Stimulated activated naive B cell treated with anti-CD40 and anti-IgM and Interleukin-4, amounts not matched to agents 10 μg/mL and 1 μg/mL and 100 μg/mL, for 72 hours (primary cell): Measurements from ENCODE around the gene AFDN.

ENCODE experiments used
- ATAC-seq, 2 donors: fragments of 150-1000 bp; cut with Tn5 transposase; replicated peaks; 2 replicates each; pipeline ENCODE4 v1.10.0; 2021; ENCODE audit warnings: moderate library complexity in 1 of 2
- DNase-seq: peaks from one replicate; pipeline ENCODE4 v3.0.0; 2021
- H3K27ac Mint-ChIP-seq: one replicate; pipeline ENCODE4 v1.8.0; 2022; ENCODE audit warnings: mild to moderate bottlenecking, mixed read lengths
- H3K27me3 Mint-ChIP-seq, 2 donors: one replicate each; pipeline ENCODE4 v1.8.0; 2022; ENCODE audit warnings: mixed read lengths in 2 of 2
- H3K36me3 Mint-ChIP-seq, 2 donors: one replicate each; pipeline ENCODE4 v1.8.0; 2022; ENCODE audit warnings: mixed read lengths in 2 of 2, mild to moderate bottlenecking in 1 of 2
- H3K4me1 Mint-ChIP-seq, 2 donors: one replicate each; pipeline ENCODE4 v1.8.0; 2022; ENCODE audit warnings: mixed read lengths in 2 of 2, mild to moderate bottlenecking in 1 of 2
- H3K4me3 Mint-ChIP-seq, 2 donors: one replicate each; pipeline ENCODE4 v1.8.0; 2022; ENCODE audit warnings: mild to moderate bottlenecking in 2 of 2, mixed read lengths in 2 of 2, moderate library complexity in 1 of 2
- H3K9me3 Mint-ChIP-seq, 2 donors: one replicate each; pipeline ENCODE4 v1.8.0; 2022; ENCODE audit warnings: mixed read lengths in 2 of 2, mild to moderate bottlenecking in 1 of 2

AFDN gene

GRCh38 chr6:167953551-167953950, 126.8 kb downstream of the AFDN start:
- H3K27me3 Mint-ChIP-seq: peaks cover 0 to 8% of the 10 kb centered on the region in 2 donors
- DNase-seq: no peak
- H3K4me1 Mint-ChIP-seq: peaks cover 0 to 1% of the 10 kb centered on the region in 2 donors
- peaks cover 12 to 20% of the 10 kb centered on the region in 2 donors for H3K36me3 Mint-ChIP-seq
- no peak for ATAC-seq
- no peaks in the 10 kb centered on the region for H3K9me3 Mint-ChIP-seq
- no peak overlapping the region for H3K27ac Mint-ChIP-seq
- no peak overlapping the region for H3K4me3 Mint-ChIP-seq

GRCh38 chr6:167954151-167954550, 127.4 kb downstream of the AFDN start:
- Mint-ChIP-seq H3K27me3 (peaks cover 0 to 8% of the 10 kb centered on the region in 2 donors), H3K27ac (no peak overlapping the region), H3K9me3 (no peaks in the 10 kb centered on the region), H3K4me1 (peaks cover 0 to 1% of the 10 kb centered on the region in 2 donors), H3K36me3 (peaks cover 8 to 17% of the 10 kb centered on the region in 2 donors), H3K4me3 (no peak overlapping the region)
- ATAC-seq (no peak), DNase-seq (no peak)

GRCh38 chr6:167956491-167956890, 129.8 kb downstream of the AFDN start:
- no peak for DNase-seq
- H3K27ac Mint-ChIP-seq: no peak overlapping the region
- no peak for ATAC-seq
- H3K27me3 Mint-ChIP-seq: peaks cover 0 to 8% of the 10 kb centered on the region in 2 donors
- no peak overlapping the region for H3K4me3 Mint-ChIP-seq
- H3K9me3 Mint-ChIP-seq: no peaks in the 10 kb centered on the region
- H3K36me3 Mint-ChIP-seq: peaks cover 0 to 15% of the 10 kb centered on the region in 2 donors
- H3K4me1 Mint-ChIP-seq: peaks cover 0 to 1% of the 10 kb centered on the region in 2 donors

GRCh38 chr6:167956983-167957492, 130.3 kb downstream of the AFDN start:
- peaks cover 0 to 1% of the 10 kb centered on the region in 2 donors for H3K4me1 Mint-ChIP-seq
- H3K27ac Mint-ChIP-seq: no peak overlapping the region
- no peak overlapping the region for H3K4me3 Mint-ChIP-seq
- peaks cover 0 to 13% of the 10 kb centered on the region in 2 donors for H3K36me3 Mint-ChIP-seq
- DNase-seq: no peak
- no peaks in the 10 kb centered on the region for H3K9me3 Mint-ChIP-seq
- peaks cover 0 to 8% of the 10 kb centered on the region in 2 donors for H3K27me3 Mint-ChIP-seq
- ATAC-seq: no peak

- Mint-ChIP-seq H3K9me3 (no peaks in the 10 kb centered on the region), H3K27me3 (peaks cover 0 to 8% of the 10 kb centered on the region in 2 donors), H3K36me3 (peaks cover 0 to 13% of the 10 kb centered on the region in 2 donors), H3K27ac (no peak overlapping the region), H3K4me3 (no peak overlapping the region), H3K4me1 (peaks cover 0 to 1% of the 10 kb centered on the region in 2 donors)
- ATAC-seq: no peak
- no peak for DNase-seq
These were observed 130.9 kb downstream of the AFDN start for GRCh38 chr6:167957626-167958025.

GRCh38 chr6:167960579-167960978, 133.9 kb downstream of the AFDN start:
- DNase-seq (no peak), ATAC-seq (no peak)
- H3K4me3 Mint-ChIP-seq: no peak overlapping the region
- H3K4me1 Mint-ChIP-seq: peaks cover 0 to 1% of the 10 kb centered on the region in 2 donors
- no peaks in the 10 kb centered on the region for H3K9me3 Mint-ChIP-seq
- H3K36me3 Mint-ChIP-seq: peaks cover 0 to 13% of the 10 kb centered on the region in 2 donors
- H3K27me3 Mint-ChIP-seq: peaks cover 0 to 8% of the 10 kb centered on the region in 2 donors
- no peak overlapping the region for H3K27ac Mint-ChIP-seq

- H3K9me3 Mint-ChIP-seq: peaks cover 0 to 2% of the 10 kb centered on the region in 2 donors
- H3K4me1 Mint-ChIP-seq: no peaks in the 10 kb centered on the region
- no peak overlapping the region for H3K4me3 Mint-ChIP-seq
- no peak overlapping the region for H3K27ac Mint-ChIP-seq
- ATAC-seq: no peak
- H3K36me3 Mint-ChIP-seq: peaks cover 9 to 16% of the 10 kb centered on the region in 2 donors
- DNase-seq: no peak
- no peaks in the 10 kb centered on the region for H3K27me3 Mint-ChIP-seq
These were observed 136.0 kb downstream of the AFDN start for GRCh38 chr6:167962711-167963110.

GRCh38 chr6:167963589-167964057, 136.9 kb downstream of the AFDN start:
- no peak overlapping the region for H3K27ac Mint-ChIP-seq
- ATAC-seq (no peak), DNase-seq (no peak)
- peaks cover 10 to 18% of the 10 kb centered on the region in 2 donors for H3K36me3 Mint-ChIP-seq
- no peaks in the 10 kb centered on the region for H3K4me1 Mint-ChIP-seq
- no peaks in the 10 kb centered on the region for H3K27me3 Mint-ChIP-seq
- no peak overlapping the region for H3K4me3 Mint-ChIP-seq
- peaks cover 0 to 2% of the 10 kb centered on the region in 2 donors for H3K9me3 Mint-ChIP-seq

GRCh38 chr6:167965592-167966539, 139.2 kb downstream of the AFDN start:
- no peak for ATAC-seq
- DNase-seq: no peak
- Mint-ChIP-seq H3K9me3 (peaks cover 0 to 2% of the 10 kb centered on the region in 2 donors), H3K27me3 (no peaks in the 10 kb centered on the region), H3K4me3 (no peak overlapping the region), H3K4me1 (no peaks in the 10 kb centered on the region), H3K36me3 (peaks cover 10 to 21% of the 10 kb centered on the region in 2 donors), H3K27ac (no peak overlapping the region)

- no peaks in the 10 kb centered on the region for H3K4me1 Mint-ChIP-seq
- H3K4me3 Mint-ChIP-seq: no peak overlapping the region
- no peaks in the 10 kb centered on the region for H3K27me3 Mint-ChIP-seq
- H3K36me3 Mint-ChIP-seq: peaks cover 10 to 20% of the 10 kb centered on the region in 2 donors
- H3K27ac Mint-ChIP-seq: no peak overlapping the region
- peaks cover 0 to 2% of the 10 kb centered on the region in 2 donors for H3K9me3 Mint-ChIP-seq
- ATAC-seq (no peak), DNase-seq (no peak)
These were observed 139.8 kb downstream of the AFDN start for GRCh38 chr6:167966540-167966905.

- no peak for DNase-seq
- H3K4me1 Mint-ChIP-seq: no peaks in the 10 kb centered on the region
- peaks cover 0 to 2% of the 10 kb centered on the region in 2 donors for H3K9me3 Mint-ChIP-seq
- ATAC-seq: no peak
- H3K27me3 Mint-ChIP-seq: no peaks in the 10 kb centered on the region
- H3K36me3 Mint-ChIP-seq: peaks cover 10 to 18% of the 10 kb centered on the region in 2 donors
- no peak overlapping the region for H3K4me3 Mint-ChIP-seq
- H3K27ac Mint-ChIP-seq: no peak overlapping the region
These were observed 141.4 kb downstream of the AFDN start for GRCh38 chr6:167968091-167968490.

- DNase-seq (no peak), ATAC-seq (no peak)
- no peaks in the 10 kb centered on the region for H3K4me1 Mint-ChIP-seq
- peaks cover 10 to 18% of the 10 kb centered on the region in 2 donors for H3K36me3 Mint-ChIP-seq
- no peak overlapping the region for H3K4me3 Mint-ChIP-seq
- peaks cover 0 to 4% of the 10 kb centered on the region in 2 donors for H3K27me3 Mint-ChIP-seq
- H3K9me3 Mint-ChIP-seq: peaks cover 0 to 2% of the 10 kb centered on the region in 2 donors
- H3K27ac Mint-ChIP-seq: no peak overlapping the region
These were observed 143.5 kb downstream of the AFDN start for GRCh38 chr6:167970230-167970629.

GRCh38 chr6:167972193-167972592, 145.5 kb downstream of the AFDN start:
- H3K4me3 Mint-ChIP-seq: no peak overlapping the region
- no peaks in the 10 kb centered on the region for H3K4me1 Mint-ChIP-seq
- DNase-seq (no peak), ATAC-seq (no peak)
- peaks cover 0 to 4% of the 10 kb centered on the region in 2 donors for H3K27me3 Mint-ChIP-seq
- H3K36me3 Mint-ChIP-seq: peaks cover 3 to 8% of the 10 kb centered on the region in 2 donors
- peaks cover 0 to 2% of the 10 kb centered on the region in 2 donors for H3K9me3 Mint-ChIP-seq
- no peak overlapping the region for H3K27ac Mint-ChIP-seq

- no peaks in the 10 kb centered on the region for H3K4me1 Mint-ChIP-seq
- ATAC-seq (no peak), DNase-seq (no peak)
- H3K9me3 Mint-ChIP-seq: no peaks in the 10 kb centered on the region
- peaks cover 0 to 4% of the 10 kb centered on the region in 2 donors for H3K27me3 Mint-ChIP-seq
- peaks cover 0 to 4% of the 10 kb centered on the region in 2 donors for H3K36me3 Mint-ChIP-seq
- no peak overlapping the region for H3K4me3 Mint-ChIP-seq
- H3K27ac Mint-ChIP-seq: no peak overlapping the region
These were observed 146.6 kb downstream of the AFDN start for GRCh38 chr6:167973148-167973885.
